Mesodermal cell (in vitro differentiated cells): ENCODE data around the gene TESPA1.

Experiments used
- H3K27ac ChIP-seq: 2 replicates; pipeline ENCODE4 v1.7.0; 2013; ENCODE audit warnings: mild to moderate bottlenecking, low read depth, low read length, moderate library complexity; ENCODE audit not compliant: severe bottlenecking
- H3K36me3 ChIP-seq: 2 replicates; pipeline ENCODE4 v1.7.1; 2013; ENCODE audit warnings: mild to moderate bottlenecking, low read length, moderate library complexity; ENCODE audit not compliant: control insufficient read depth, insufficient read depth
- H3K4me1 ChIP-seq: one replicate; pipeline ENCODE4 v1.7.1; 2013; ENCODE audit warnings: mild to moderate bottlenecking, low read length; ENCODE audit not compliant: insufficient read depth, control insufficient read depth, poor library complexity, severe bottlenecking
- H3K4me3 ChIP-seq: 2 replicates; pipeline ENCODE4 v1.7.0; 2013; ENCODE audit warnings: low read length, control low read depth, mild to moderate bottlenecking; ENCODE audit not compliant: insufficient read depth, poor library complexity, severe bottlenecking; ENCODE audit errors: extremely low read depth
- H3K9me3 ChIP-seq: 2 replicates; pipeline ENCODE4 v1.7.1; 2013; ENCODE audit warnings: mild to moderate bottlenecking, low read length, moderate library complexity; ENCODE audit not compliant: control insufficient read depth
- WGBS, 2 experiments: methylation state at CpG; one replicate each; pipeline ENCODE4 v1.1.5; 2013; ENCODE audit warnings: missing lambda C conversion rate in 2 of 2; ENCODE audit not compliant: insufficient coverage in 2 of 2; 5-methylcytosine and 5-hydroxymethylcytosine counted together

Gene TESPA1

DNA sequence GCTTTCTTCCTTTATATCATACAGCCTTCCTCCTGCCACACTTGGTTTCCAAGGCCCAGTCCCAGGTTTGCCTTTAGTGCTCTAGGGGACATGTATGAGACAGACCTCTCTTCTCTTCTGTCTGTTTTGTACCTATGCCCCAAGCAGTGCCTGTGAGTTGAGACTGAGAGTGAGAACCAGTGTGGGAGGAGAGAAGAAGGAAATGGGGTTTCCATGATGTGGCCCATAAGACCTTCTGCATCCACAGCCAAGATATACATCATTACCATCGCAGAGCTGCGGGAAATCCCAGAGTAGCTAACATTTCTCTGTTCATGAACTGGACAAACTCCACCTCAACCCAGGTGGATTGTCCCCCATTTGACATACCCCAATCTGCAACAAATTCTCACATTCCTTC, 2.8 kb downstream of the TESPA1 start:
- Histone ChIP-seq H3K4me1 (peaks cover 13% of the 10 kb centered on the region), H3K27ac (no peak overlapping the region), H3K36me3 (no peaks in the 10 kb centered on the region), H3K9me3 (no peaks in the 10 kb centered on the region), H3K4me3 (no peak overlapping the region)
- 100% methylated on average over 2 of the region's 2 CpGs for WGBS, 2 experiments

DNA sequence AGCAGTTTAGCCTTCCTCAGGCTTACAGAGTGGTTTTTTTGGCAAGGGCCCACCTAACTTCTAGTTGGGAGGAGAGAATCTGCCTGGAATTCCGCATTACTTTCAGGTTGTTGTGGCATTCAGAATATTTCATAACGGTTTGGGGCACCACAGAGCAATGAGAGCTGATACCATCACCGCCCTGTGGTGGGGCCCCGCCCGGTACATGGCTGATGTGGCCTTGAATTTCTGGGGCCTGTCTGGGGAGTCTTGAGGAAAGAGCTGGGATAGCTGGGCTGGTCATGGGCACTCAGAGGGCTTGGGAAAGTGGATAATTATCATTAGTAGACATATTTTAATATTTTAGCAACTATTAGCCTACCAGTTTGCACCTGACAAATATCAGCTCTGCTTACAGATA, 4.2 kb downstream of the TESPA1 start:
- no peaks in the 10 kb centered on the region for H3K36me3 ChIP-seq
- H3K27ac ChIP-seq = no peak overlapping the region
- H3K9me3 ChIP-seq = no peaks in the 10 kb centered on the region
- H3K4me3 ChIP-seq = no peak overlapping the region
- 86% methylated on average over 3 of the region's 5 CpGs; no CpG with 5 or more reads in 1 of the 2 experiments for WGBS, 2 experiments
- H3K4me1 ChIP-seq = peaks cover 24% of the 10 kb centered on the region

DNA sequence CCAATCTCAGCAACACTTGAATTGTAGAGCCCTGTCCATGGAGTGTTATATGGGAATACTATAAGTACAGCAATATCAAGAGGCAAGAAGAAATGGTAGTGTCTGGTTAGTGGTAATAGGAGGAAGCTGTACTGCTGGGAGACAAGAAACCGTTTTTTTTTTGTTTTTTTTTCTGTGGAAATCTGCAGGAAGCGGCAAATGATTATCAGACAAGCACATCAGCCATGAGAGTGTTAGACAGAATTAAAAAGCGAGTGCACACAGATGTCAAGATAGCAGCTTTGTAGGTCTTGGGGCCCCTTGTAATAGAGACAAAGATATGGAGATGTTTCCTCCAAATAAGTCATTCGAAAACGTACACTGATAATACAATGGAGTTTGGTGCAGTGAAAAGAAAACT, 6.7 kb downstream of the TESPA1 start:
- no peaks in the 10 kb centered on the region for H3K9me3 ChIP-seq
- no peaks in the 10 kb centered on the region for H3K36me3 ChIP-seq
- peaks cover 24% of the 10 kb centered on the region for H3K4me1 ChIP-seq
- no peak overlapping the region for H3K4me3 ChIP-seq
- 78 to 98% methylated on average over 5 of the region's 5 CpGs for WGBS, 2 experiments
- H3K27ac ChIP-seq = peak overlapping the region; percentile 77

DNA sequence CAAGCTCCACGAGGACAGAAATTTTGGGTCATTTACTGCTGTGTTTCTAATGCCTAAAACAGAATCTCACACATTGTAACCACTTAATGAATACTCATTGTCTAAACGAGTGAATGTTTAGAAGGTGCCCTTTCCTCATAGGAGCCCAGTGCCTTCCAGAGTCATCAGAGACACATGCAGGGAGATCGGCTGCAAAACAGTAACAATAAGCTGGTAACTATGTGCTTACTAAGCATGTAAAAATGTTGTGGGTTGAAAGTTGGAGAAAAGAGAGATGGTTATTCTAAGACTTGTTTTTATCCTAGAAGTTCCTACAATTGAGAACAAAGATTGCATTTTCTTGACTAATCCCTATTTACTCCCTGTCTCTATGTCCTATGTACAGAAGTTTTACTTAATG, 7.4 kb downstream of the TESPA1 start:
- 60% methylated on average over 3 of the region's 3 CpGs; no CpG with 5 or more reads in 1 of the 2 experiments for WGBS, 2 experiments
- H3K27ac ChIP-seq = peak overlapping the region; percentile 77
- no peak overlapping the region for H3K4me3 ChIP-seq
- peaks cover 24% of the 10 kb centered on the region for H3K4me1 ChIP-seq
- no peaks in the 10 kb centered on the region for H3K36me3 ChIP-seq
- H3K9me3 ChIP-seq = no peaks in the 10 kb centered on the region

DNA sequence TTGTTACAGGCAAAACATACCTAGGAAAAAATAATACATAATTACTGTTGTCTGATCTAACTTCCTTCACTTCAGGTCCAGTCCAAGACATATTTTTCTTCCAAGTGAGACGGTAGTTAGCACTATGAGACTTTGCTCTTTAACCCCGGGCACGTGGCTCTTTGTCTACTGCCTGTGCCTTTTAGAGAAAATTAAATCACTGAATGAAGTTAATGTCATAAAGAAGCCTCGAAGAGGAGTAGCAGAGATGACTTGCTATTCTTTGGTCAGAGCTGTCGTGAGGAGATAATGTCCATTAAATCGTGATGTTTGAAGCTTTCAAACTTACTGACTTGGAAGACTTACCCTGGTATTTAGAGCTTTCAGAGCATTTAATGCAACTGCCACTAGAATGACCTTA, 8.7 kb downstream of the TESPA1 start:
- Histone ChIP-seq H3K4me1 (peaks cover 24% of the 10 kb centered on the region), H3K9me3 (no peaks in the 10 kb centered on the region), H3K36me3 (no peaks in the 10 kb centered on the region), H3K27ac (peak overlapping the region; percentile 1), H3K4me3 (no peak overlapping the region)
- WGBS, 2 experiments = 75 to 80% methylated on average over 5 to 6 of the region's 6 CpGs

DNA sequence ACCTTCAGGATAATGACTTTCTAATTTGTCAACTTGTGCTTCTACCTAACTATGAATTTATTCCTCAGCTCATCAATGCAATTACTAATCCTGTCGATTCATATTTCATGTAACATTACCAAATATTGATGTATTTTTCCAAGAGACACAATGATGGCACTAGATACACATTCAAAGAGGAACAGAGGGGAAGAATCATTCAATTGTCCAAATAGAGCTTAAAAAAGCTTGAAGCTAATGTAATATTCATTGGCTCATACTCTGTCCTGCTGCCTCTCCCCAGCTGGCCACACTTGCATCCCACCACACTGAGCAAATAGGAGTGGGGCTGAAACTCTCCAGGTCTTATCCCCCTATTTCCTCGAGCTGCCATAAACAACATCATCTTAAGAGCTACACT, 9.3 kb downstream of the TESPA1 start:
- H3K4me1 ChIP-seq = peaks cover 24% of the 10 kb centered on the region
- no peaks in the 10 kb centered on the region for H3K36me3 ChIP-seq
- H3K9me3 ChIP-seq = no peaks in the 10 kb centered on the region
- WGBS, 2 experiments = no CpG with 5 or more reads among the region's 2 CpGs
- H3K27ac ChIP-seq = no peak overlapping the region
- no peak overlapping the region for H3K4me3 ChIP-seq

DNA sequence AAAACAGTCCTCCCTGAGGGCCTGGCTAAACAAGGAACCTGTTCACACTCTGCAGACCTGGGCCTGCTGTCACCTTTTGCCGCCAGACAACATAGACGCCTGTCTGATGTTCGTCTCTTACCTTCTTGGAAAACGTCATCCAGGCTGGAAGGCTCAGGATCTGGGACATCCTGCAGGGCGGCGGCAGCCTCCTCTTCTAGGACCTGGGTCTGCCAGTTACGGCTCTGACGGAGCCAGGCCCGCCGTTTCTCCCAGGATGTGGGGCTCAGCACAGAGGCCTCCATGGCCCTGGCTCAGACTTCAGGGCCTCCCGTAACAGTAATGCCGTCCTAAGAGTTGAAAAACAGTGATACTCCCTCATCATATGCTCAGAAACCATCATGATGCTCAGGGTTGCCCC, 10.3 kb downstream of the TESPA1 start:
- Histone ChIP-seq H3K4me3 (no peak overlapping the region), H3K4me1 (peaks cover 24% of the 10 kb centered on the region), H3K36me3 (no peaks in the 10 kb centered on the region), H3K27ac (no peak overlapping the region), H3K9me3 (no peaks in the 10 kb centered on the region)
- WGBS, 2 experiments = 91 to 99% methylated on average over 11 to 12 of the region's 12 CpGs

DNA sequence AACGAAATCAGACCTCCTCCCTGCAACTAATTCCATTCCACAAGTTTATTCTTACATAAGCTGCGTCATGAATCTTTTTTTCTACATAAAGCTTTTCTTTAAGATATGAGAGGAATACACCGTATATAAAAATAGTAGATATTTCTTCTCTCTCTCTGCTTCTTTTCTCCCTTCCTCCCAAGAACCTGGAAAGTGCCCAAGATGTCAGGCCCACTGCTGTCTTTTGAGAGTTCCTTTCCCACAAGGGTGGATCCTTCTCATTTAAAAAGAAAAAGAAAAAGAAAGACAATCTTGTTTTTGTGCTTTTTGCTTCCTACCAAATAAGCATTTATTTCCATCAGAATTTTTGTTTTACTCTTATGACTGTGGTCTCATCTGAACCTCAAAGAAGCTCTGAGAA, 11.0 kb downstream of the TESPA1 start:
- WGBS, 2 experiments = 40 to 80% methylated on average over 1 of the region's 3 CpGs

DNA sequence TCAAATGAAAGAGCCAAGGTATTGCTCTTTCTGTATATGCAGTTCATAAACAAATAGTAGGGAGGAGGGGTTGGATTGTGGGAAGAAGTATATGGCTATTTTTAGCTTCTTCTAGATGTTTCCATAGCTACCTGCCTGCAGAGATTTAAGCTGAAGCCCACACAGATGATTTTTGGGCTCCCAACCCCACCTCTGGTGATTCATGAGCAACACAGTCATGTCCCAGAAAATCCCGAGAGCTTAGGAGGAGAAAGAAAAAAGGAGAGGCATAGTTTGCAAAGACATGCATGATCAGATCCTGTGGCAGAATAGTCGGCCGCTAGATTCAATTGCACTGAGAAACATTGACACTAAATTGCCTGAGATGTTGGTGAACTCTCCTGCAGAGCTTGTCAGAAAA, 13.8 kb downstream of the TESPA1 start:
- no peaks in the 10 kb centered on the region for H3K9me3 ChIP-seq
- H3K4me3 ChIP-seq = no peak overlapping the region
- H3K36me3 ChIP-seq = no peaks in the 10 kb centered on the region
- H3K4me1 ChIP-seq = peaks cover under 1% of the 10 kb centered on the region
- WGBS, 2 experiments = 83 to 100% methylated on average over 2 to 3 of the region's 3 CpGs
- no peak overlapping the region for H3K27ac ChIP-seq

More for the DNA sequence above, 11.0 kb downstream of the TESPA1 start:
- Histone ChIP-seq H3K27ac (no peak overlapping the region), H3K4me3 (no peak overlapping the region), H3K4me1 (peaks cover 24% of the 10 kb centered on the region), H3K9me3 (no peaks in the 10 kb centered on the region), H3K36me3 (no peaks in the 10 kb centered on the region)

DNA sequence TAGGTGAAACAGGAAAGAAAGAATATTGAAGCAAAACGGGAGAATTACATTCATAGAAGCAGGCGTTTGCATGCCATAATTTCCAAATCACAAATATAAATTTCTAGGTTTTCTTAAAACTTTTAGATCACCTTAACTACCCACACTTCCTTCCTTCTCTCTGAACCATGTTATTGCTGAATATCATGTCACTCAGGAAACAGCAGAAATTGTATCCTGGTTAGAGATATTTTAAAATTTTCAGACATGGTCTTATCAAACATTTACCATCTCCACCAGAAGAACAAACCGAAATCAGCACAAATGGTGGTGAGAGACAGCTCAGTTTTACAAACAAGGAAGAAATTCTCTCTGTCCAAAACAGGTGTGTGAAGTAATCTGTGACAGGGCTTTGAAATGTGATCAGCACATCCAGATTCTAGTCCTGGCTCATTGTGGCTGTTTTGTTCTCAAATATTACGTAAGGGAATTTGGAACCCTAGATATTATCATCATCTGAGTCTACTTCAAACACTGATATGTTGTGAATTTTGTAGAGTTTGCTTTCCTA, 16.3 kb downstream of the TESPA1 start:
- Histone ChIP-seq H3K9me3 (no peaks in the 10 kb centered on the region), H3K4me3 (no peak overlapping the region), H3K36me3 (no peaks in the 10 kb centered on the region), H3K27ac (no peak overlapping the region), H3K4me1 (no peaks in the 10 kb centered on the region)
- 100% methylated on average over 2 of the region's 4 CpGs; no CpG with 5 or more reads in 1 of the 2 experiments for WGBS, 2 experiments

DNA sequence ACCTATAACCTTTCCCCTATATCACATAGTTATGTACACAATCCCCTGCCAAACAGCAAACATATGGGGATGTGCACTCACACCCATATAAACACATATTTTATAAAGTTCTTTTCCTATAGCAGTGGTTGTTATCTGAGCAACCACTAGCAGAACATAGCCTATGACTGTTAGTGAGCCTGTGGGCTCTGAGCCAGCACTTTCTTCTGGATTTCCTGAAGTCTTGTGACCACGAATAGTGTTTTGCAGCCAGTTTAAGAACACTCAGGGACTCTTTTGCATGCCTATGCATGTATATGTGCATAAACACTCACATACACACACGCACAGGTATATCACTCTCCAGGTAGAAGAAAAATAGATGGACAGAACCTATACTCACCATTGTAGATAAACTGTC, 17.1 kb downstream of the TESPA1 start:
- no peaks in the 10 kb centered on the region for H3K9me3 ChIP-seq
- 73 to 95% methylated on average over 1 to 2 of the region's 2 CpGs for WGBS, 2 experiments
- no peaks in the 10 kb centered on the region for H3K4me1 ChIP-seq
- no peak overlapping the region for H3K27ac ChIP-seq
- H3K4me3 ChIP-seq = no peak overlapping the region
- H3K36me3 ChIP-seq = no peaks in the 10 kb centered on the region
